Kidney (tissue), 14 donors: ENCODE measurements around the gene ANKRD24. TPM values are rescaled to one million over a fixed set of nuclear protein-coding genes. Genes with fewer than 3 reads are reported as not detected.
A peak's percentile ranks its signal among the peaks of the same experiment; 100 is the strongest.

Experiments
- DNase-seq, 5 donors: peaks; one replicate each; pipeline ENCODE4 v3.0.0-alpha.2; 2013 to 2020
- FAIRE-seq: peaks from 2 replicates; lab custom pipeline; 2012; peaks lifted over from hg19 to GRCh38; lab: Jason Lieb, UNC
- H3K27ac ChIP-seq, 2 donors: one replicate each; pipeline ENCODE4 v1.7.0; 2013; ENCODE audit warnings: low read depth in 2 of 2, low read length in 2 of 2, inconsistent platforms in 1 of 2
- H3K27me3 ChIP-seq: one replicate; pipeline ENCODE4 v1.7.1; 2013; ENCODE audit warnings: low read length, inconsistent platforms; ENCODE audit not compliant: control insufficient read depth, insufficient read depth
- H3K36me3 ChIP-seq, 3 donors: one replicate each; pipeline versions ENCODE4 v1.7.0 to v1.7.1; 2013; ENCODE audit warnings: low read length in 3 of 3, control low read depth in 1 of 3, inconsistent platforms in 1 of 3; ENCODE audit not compliant: insufficient read depth in 3 of 3, control insufficient read depth in 2 of 3
- H3K4me1 ChIP-seq, 3 donors: one replicate each; pipeline versions ENCODE4 v1.7.0 to v1.7.1; 2013; ENCODE audit warnings: low read length in 3 of 3, inconsistent platforms in 1 of 3, low read depth in 1 of 3; ENCODE audit not compliant: control insufficient read depth in 2 of 3, insufficient read depth in 2 of 3
- H3K4me3 ChIP-seq, 3 donors: one replicate each; pipeline versions ENCODE4 v1.7.0 to v1.8.1; 2013; ENCODE audit warnings: low read length in 3 of 3, control low read depth in 1 of 3, inconsistent platforms in 1 of 3
- H3K9ac ChIP-seq, 3 donors: one replicate each; pipeline versions ENCODE4 v1.7.0 to v1.7.1; 2013; ENCODE audit warnings: low read length in 3 of 3, control low read depth in 1 of 3, inconsistent platforms in 1 of 3
- H3K9me3 ChIP-seq, 3 donors: one replicate each; pipeline versions ENCODE4 v1.7.0 to v1.7.1; 2013; ENCODE audit warnings: low read length in 3 of 3, control low read depth in 1 of 3, inconsistent platforms in 1 of 3; ENCODE audit not compliant: control insufficient read depth in 2 of 3, insufficient read depth in 1 of 3
- intact Hi-C: fragments of 100-400 bp; cut with DNase I; formaldehyde crosslinking; loops from one replicate; pipeline ENCODE4 v1.11.1; 2022
- polyA plus RNA-seq: library from polyadenylated mRNA; stranded (reverse); fragments of 350-450 nt; fragmentation: Illumina TruSeq; extraction: RNeasy Lipid Tissue Mini Kit (QIAGEN cat#74804); gene quantifications from one replicate; pipeline ENCODE4 v1.2.3, GENCODE V29; 2014; ENCODE audit warnings: low read depth, low replicate concordance; ENCODE audit not compliant: insufficient read depth
- total RNA-seq: library from RNA; stranded (reverse); fragmentation: NEBNext Ultra II Directional; extraction: Animal tissue kit (Norgen Biotek cat#: 25700); gene quantifications from one replicate; pipeline ENCODE4 v1.2.1, GENCODE V29; 2021
- TF ChIP-seq, protein P1 (sequence below): IDR thresholded peaks from 3 replicates; pipeline ENCODE4 v1.5.1; 2012; ENCODE audit warnings: mild to moderate bottlenecking, moderate library complexity, borderline replicate concordance; ENCODE audit not compliant: insufficient read depth; ENCODE audit errors: extremely low read depth
- donor health status: control.
- donor health status: control.
- donor health status: control.
- donor health status: control.
- donor health status: control.
- donor health status: DM: yes; HTN: yes; CAD: no.
- donor health status: Normal renal cell carcinoma (clear cell type).

ANKRD24 gene
- total and polyA plus RNA-seq, 2 donors from 2014 or later, result 0.72 to 1.8 TPM

DNA sequence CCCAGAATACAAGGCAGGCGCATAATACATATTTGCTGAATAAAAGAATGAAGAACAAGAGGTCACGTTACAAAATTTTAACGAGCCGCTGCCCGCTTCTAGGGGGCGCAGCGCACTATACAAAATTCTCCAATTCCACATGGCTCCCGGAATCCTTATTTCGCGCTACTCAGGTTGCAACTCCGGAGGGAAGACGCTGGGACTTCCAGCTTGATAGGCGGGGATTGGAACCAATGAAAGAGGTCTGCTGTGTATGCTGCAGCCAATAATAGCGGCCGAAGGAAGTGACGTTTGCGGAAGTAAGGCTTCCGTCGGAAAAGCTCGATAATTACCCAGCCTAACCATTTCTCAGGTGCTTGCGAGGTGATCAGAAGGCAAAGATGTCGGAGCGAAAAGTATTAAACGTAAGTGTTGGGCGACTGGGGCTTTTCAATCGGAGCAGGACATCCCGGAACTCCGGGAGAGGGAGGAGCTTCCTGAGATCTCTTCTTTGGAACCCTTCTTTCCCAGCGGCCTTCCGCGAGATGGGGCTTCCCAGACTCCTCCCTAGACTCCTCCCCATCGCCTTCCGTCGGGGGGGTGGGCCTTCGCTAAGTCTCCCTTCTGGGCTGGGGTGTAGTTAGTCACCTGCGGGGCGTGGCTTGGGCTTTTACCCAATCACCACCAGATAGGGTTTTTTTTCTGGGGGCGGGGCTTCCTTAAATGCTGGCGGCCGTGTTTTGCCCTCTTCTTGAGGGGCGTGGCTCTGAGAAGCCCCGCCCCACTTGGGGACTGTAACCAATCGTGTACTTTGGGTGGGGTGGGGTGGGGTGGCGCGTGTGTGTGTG, 64.5 kb downstream of the ANKRD24 start, which contains the start of gene YJU2:
Gene YJU2 (plus strand): TSS at position 314 of the 827 bp plus-strand sequence. CDS start 67 bp downstream, at position 381.
- Histone ChIP-seq H3K4me1 (peaks cover 0 to 5% (median 4%) of the 10 kb centered on the region in 3 donors), H3K27ac (peak within 1 kb of the TSS; percentile 92 to 97), H3K9me3 (no peaks in the 10 kb centered on the region), H3K36me3 (peaks cover 2 to 24% (median 14%) of the 10 kb centered on the region in 3 donors), H3K4me3 (peak within 1 kb of the TSS; percentile 95 to 100 (median 100)), H3K9ac (peak within 1 kb of the TSS; percentile 80 to 99 (median 94)), H3K27me3 (no peaks in the 10 kb centered on the region)
- intact Hi-C loops, result no loop called here
- TF ChIP-seq, protein P1, sequence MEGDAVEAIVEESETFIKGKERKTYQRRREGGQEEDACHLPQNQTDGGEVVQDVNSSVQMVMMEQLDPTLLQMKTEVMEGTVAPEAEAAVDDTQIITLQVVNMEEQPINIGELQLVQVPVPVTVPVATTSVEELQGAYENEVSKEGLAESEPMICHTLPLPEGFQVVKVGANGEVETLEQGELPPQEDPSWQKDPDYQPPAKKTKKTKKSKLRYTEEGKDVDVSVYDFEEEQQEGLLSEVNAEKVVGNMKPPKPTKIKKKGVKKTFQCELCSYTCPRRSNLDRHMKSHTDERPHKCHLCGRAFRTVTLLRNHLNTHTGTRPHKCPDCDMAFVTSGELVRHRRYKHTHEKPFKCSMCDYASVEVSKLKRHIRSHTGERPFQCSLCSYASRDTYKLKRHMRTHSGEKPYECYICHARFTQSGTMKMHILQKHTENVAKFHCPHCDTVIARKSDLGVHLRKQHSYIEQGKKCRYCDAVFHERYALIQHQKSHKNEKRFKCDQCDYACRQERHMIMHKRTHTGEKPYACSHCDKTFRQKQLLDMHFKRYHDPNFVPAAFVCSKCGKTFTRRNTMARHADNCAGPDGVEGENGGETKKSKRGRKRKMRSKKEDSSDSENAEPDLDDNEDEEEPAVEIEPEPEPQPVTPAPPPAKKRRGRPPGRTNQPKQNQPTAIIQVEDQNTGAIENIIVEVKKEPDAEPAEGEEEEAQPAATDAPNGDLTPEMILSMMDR, result peak; percentile 46
- peak; percentile 99 to 100 (median 100) for DNase-seq
- FAIRE-seq, result peak; percentile 35

DNA sequence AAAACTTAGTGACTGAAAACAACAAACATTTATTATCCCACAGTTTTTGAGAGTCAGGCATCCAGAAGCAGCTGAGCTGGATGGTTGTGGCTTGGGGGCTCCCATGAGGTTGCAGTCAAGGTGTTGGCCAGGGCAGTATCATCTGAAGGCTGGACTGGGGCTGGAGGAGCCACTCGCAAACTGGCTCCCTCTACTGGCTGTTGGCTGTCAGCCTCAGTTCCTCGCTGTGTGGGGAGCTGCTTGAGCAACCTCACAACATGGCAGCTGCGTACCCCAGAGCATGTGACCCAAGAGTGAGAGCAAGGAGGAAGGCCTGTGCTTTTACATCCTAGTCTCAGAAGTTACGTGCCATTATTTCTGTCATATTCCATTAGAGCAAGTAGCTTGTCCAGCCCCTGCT, 74.1 kb downstream of the ANKRD24 start:
- peaks cover 9 to 41% (median 32%) of the 10 kb centered on the region in 3 donors for H3K36me3 ChIP-seq
- intact Hi-C loops, result no loop called here
- H3K9me3 ChIP-seq, result peaks cover 0 to 4% (median 0%) of the 10 kb centered on the region in 3 donors
- H3K27me3 ChIP-seq, result no peaks in the 10 kb centered on the region
- no peaks in the 10 kb centered on the region for H3K4me1 ChIP-seq
- DNase-seq (no peak), FAIRE-seq (no peak)
- no peak overlapping the region for H3K27ac ChIP-seq
- no peak overlapping the region for H3K9ac ChIP-seq
- TF ChIP-seq, protein P1, result no peak
- H3K4me3 ChIP-seq, result no peak overlapping the region

DNA sequence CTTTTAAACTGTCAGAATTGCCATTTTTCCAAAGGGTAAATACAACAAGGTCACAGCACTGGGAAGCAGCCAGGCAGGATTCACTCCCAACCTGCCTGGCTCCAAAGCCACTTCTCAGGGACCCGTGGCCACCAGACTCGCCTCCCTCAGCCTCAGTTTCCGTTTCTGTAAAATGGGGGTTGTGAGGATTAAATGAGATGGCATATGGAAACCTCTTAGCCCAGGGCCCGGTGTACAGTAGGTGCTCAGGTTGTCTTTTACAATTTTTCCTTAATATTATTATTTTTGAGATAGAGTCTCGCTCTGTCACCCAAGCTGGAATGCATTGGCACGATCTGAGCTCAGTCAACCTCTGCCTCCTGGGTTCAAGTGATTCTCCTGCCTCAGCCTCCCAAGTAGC, 74.5 kb downstream of the ANKRD24 start:
- intact Hi-C loops, result no loop called here
- FAIRE-seq (no peak), DNase-seq (no peak)
- TF ChIP-seq, protein P1, result no peak
- Histone ChIP-seq H3K9ac (no peak overlapping the region), H3K27ac (no peak overlapping the region), H3K9me3 (peaks cover 0 to 4% (median 0%) of the 10 kb centered on the region in 3 donors), H3K36me3 (peaks cover 9 to 36% (median 32%) of the 10 kb centered on the region in 3 donors), H3K27me3 (no peaks in the 10 kb centered on the region), H3K4me1 (no peaks in the 10 kb centered on the region), H3K4me3 (no peak overlapping the region)
